Activated CD8-positive, alpha-beta T cell treated with anti-CD3 and anti-CD28 coated beads for 36 hours (primary cell): ENCODE data around the gene ZW10. TPM values are rescaled to one million over a fixed set of nuclear protein-coding genes. Genes with fewer than 3 reads are reported as not detected.
"Not testable (repeated sequence)": the region's sequence is repeated elsewhere in the genome, so short reads cannot be mapped to it uniquely, and the experiment has no call there.

Experiments used
- ATAC-seq: fragments of 200-7000 bp; cut with Tn5 transposase; one replicate; pipeline ENCODE4 v1.10.0; 2021; ENCODE audit warnings: mild to moderate bottlenecking, moderate library complexity
- CTCF ChIA-PET: fragments of 350-600 bp; sonication (Branson Sonifier 250); formaldehyde crosslinking; loops from one replicate; lab custom pipeline; 2021; ENCODE audit warnings: antibody characterized with exemption; lab: Charles Lee
- POLR2A ChIA-PET: fragments of 350-600 bp; sonication (Branson Sonifier 250); formaldehyde crosslinking; loops from one replicate; lab custom pipeline; 2021; ENCODE audit warnings: antibody characterized with exemption; lab: Charles Lee
- DNase-seq: peaks from one replicate; pipeline ENCODE4 v3.0.0-alpha.2; 2020
- H3K27ac Mint-ChIP-seq: one replicate; pipeline ENCODE4 v1.8.0; 2021; ENCODE audit warnings: mild to moderate bottlenecking, mixed read lengths
- H3K27me3 Mint-ChIP-seq: one replicate; pipeline ENCODE4 v1.8.0; 2021; ENCODE audit warnings: mixed read lengths
- H3K36me3 Mint-ChIP-seq: one replicate; pipeline ENCODE4 v1.8.0; 2021; ENCODE audit warnings: low read depth, mixed read lengths
- H3K4me1 Mint-ChIP-seq: one replicate; pipeline ENCODE4 v1.8.0; 2021; ENCODE audit warnings: low read depth, mixed read lengths
- H3K4me3 Mint-ChIP-seq: one replicate; pipeline ENCODE4 v1.8.0; 2021; ENCODE audit warnings: mild to moderate bottlenecking, moderate library complexity, mixed read lengths
- H3K9me3 Mint-ChIP-seq: one replicate; pipeline ENCODE4 v1.8.0; 2021; ENCODE audit warnings: mixed read lengths
- intact Hi-C: fragments of 100-400 bp; cut with micrococcal nuclease; formaldehyde crosslinking; loops from one replicate; pipeline ENCODE4 v1.10.0; 2022
- total RNA-seq, 2 experiments: library from RNA; stranded (reverse); gene quantifications; one replicate each; pipeline ENCODE4 v1.2.3, GENCODE V29; 2021
- TF ChIP-seq, protein P1 (sequence below): fragments of 200-600 bp; IDR thresholded peaks from one replicate; pipeline ENCODE4 v1.8.0; 2022; ENCODE audit warnings: antibody characterized with exemption, mild to moderate bottlenecking

Gene ZW10
- total RNA-seq, 2 experiments from 2014 or later: 15.2 to 15.5 TPM

DNA sequence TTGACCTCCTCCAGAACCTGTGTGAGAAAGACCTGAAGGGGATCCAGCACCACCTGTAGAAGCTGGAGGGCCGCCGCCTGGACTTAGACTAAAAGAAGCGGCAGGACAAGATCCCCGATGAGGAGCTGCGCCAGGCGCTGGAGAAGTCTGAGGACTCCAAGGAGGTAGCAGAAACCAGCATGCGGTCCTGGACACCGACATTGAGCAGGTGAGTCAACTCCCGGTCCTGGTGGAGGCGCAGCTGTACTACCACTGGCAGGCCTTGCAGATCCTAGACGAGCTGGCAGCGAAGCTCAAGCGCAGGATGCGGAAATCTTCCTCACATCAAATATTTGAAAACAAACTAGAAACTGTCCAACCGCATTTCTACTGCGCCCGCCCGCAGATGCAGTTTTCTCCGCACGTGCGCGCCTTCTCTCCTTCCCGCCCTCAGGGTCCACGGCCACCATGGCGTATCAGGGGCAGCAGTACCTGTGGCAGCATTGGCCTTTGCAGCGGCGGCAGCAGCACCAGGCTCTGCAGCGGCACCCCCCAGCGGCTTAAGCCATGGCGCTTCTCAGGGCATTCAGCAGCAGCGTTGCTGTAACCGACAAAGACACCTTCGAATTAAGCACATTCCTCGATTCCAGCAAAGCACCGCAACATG lies 16.3 kb upstream of the ZW10 start:
- CTCF ChIA-PET: no interaction called here
- TF ChIP-seq, protein P1, sequence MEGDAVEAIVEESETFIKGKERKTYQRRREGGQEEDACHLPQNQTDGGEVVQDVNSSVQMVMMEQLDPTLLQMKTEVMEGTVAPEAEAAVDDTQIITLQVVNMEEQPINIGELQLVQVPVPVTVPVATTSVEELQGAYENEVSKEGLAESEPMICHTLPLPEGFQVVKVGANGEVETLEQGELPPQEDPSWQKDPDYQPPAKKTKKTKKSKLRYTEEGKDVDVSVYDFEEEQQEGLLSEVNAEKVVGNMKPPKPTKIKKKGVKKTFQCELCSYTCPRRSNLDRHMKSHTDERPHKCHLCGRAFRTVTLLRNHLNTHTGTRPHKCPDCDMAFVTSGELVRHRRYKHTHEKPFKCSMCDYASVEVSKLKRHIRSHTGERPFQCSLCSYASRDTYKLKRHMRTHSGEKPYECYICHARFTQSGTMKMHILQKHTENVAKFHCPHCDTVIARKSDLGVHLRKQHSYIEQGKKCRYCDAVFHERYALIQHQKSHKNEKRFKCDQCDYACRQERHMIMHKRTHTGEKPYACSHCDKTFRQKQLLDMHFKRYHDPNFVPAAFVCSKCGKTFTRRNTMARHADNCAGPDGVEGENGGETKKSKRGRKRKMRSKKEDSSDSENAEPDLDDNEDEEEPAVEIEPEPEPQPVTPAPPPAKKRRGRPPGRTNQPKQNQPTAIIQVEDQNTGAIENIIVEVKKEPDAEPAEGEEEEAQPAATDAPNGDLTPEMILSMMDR: no peak
- no peak overlapping the region for H3K4me3 Mint-ChIP-seq
- H3K27ac Mint-ChIP-seq: no peak overlapping the region
- DNase-seq (no peak), ATAC-seq (no peak)
- no peaks in the 10 kb centered on the region for H3K9me3 Mint-ChIP-seq
- no peaks in the 10 kb centered on the region for H3K36me3 Mint-ChIP-seq
- no peaks in the 10 kb centered on the region for H3K4me1 Mint-ChIP-seq
- intact Hi-C loops: no loop called here
- POLR2A ChIA-PET: no interaction called here
- peaks cover 3% of the 10 kb centered on the region for H3K27me3 Mint-ChIP-seq

DNA sequence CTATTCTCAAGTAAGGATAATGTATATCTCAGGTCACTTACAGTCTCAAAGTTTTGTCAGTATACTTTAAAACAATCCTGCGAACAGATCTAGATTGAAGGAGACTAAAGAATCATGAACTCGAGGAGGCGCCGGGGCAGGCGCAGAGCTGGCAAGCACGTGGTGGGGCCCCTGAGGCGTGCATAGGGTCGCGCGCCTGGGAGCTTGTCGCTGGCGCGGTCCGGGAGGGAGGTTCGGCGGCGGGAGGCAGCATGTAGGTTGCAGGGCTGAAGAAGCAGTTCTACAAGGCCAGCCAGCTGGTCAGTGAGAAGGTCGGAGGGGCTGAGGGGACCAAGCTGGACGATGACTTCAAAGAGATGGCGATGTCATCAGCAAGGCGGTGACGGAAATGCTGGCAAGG lies 15.5 kb upstream of the ZW10 start:
- ATAC-seq, DNase-seq, H3K9me3 Mint-ChIP-seq, H3K27ac Mint-ChIP-seq, CTCF ChIA-PET, POLR2A ChIA-PET, H3K4me1 Mint-ChIP-seq, H3K4me3 Mint-ChIP-seq, intact Hi-C loops, H3K36me3 Mint-ChIP-seq, H3K27me3 Mint-ChIP-seq: not testable (repeated sequence)

DNA sequence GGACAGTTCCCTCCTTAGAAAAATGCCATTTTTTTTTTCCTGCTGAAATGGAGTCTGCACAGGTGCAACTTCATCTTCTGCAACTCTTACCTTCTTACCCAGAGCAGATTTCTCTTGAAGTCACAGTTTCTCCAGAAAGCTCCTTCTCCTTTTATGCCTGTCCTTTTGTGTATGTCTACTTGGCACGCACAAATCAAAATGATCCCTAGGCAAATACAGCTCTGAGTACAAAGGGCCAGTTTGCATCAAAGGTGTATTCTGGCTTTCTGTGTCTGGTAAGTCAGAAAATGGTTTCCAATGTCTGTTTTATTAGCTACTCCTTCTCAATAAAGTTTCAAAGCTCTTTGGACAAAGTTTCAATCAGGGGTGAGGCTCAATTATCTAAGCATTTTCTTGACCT lies 8.6 kb upstream of the ZW10 start:
- H3K27me3 Mint-ChIP-seq: peaks cover 17% of the 10 kb centered on the region
- intact Hi-C loops: no loop called here
- no peak overlapping the region for H3K4me3 Mint-ChIP-seq
- no peak overlapping the region for H3K27ac Mint-ChIP-seq
- CTCF ChIA-PET: interaction anchor here (1.0 kb wide), 1 partner anchor 9 kb away, joined by 4 read pairs; the partner anchor contains the start of gene ZW10
- no peak for DNase-seq
- no peaks in the 10 kb centered on the region for H3K36me3 Mint-ChIP-seq
- H3K9me3 Mint-ChIP-seq: no peaks in the 10 kb centered on the region
- TF ChIP-seq, protein P1: no peak
- ATAC-seq: no peak
- POLR2A ChIA-PET: interaction anchor here (1.6 kb wide), 1 partner anchor 9 kb away, joined by 4 read pairs; the partner anchor contains the start of gene ZW10
- no peaks in the 10 kb centered on the region for H3K4me1 Mint-ChIP-seq

DNA sequence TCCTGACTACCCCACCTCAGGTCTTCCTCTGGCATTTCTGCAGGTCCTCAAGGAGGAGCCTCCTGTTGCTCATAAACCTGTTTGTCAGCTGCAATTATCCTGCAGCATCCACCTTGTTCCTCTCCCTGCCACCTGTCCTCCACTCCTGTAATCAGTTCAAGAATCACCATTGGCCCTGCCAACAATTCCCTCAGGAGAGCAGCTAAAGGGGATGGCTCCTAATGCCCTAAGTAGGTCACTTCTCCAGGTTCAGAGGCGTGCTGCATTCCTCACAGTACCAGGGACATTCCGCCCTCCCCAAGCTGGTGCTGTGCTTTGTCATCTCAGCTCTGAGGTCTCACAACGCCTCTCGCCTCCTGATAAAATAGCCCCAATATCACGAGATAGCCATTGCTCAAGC lies 8.2 kb upstream of the ZW10 start:
- H3K27ac Mint-ChIP-seq: no peak overlapping the region
- POLR2A ChIA-PET: interaction anchor here (1.6 kb wide), 1 partner anchor 8 kb away, joined by 4 read pairs; the partner anchor contains the start of gene ZW10
- H3K4me3 Mint-ChIP-seq: no peak overlapping the region
- TF ChIP-seq, protein P1: no peak
- no peaks in the 10 kb centered on the region for H3K36me3 Mint-ChIP-seq
- peaks cover 17% of the 10 kb centered on the region for H3K27me3 Mint-ChIP-seq
- CTCF ChIA-PET: interaction anchor here (1.0 to 1.3 kb wide), 2 partner anchors 8 to 15 kb away, joined by 4 to 5 read pairs; partner anchors contain the start of gene ZW10
- DNase-seq (no peak), ATAC-seq (no peak)
- H3K4me1 Mint-ChIP-seq: no peaks in the 10 kb centered on the region
- H3K9me3 Mint-ChIP-seq: no peaks in the 10 kb centered on the region
- intact Hi-C loops: no loop called here

DNA sequence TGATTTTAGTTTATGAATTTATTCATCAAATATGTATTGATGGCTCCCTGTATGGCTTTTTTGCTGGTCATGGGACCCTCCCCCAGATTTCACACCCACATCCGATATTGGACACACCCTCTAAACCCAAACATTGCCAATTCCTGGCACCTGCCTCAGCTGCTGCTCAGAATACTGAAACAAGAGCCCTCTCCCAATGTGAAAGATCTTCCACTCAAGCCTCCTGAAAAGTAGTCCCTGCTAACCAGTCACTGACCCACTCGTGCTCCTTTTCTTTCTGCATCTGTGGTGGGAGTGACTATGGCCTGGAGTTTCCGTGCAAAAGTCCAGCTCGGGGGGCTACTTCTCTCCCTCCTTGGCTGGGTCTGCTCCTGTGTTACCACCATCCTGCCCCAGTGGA lies 6.0 kb upstream of the ZW10 start, which contains the start of gene CLDN25:
TSS of gene CLDN25 (plus strand) at position 301 of the 400 bp plus-strand sequence. CDS start at position 301, 0 bp downstream.
- H3K36me3 Mint-ChIP-seq: no peaks in the 10 kb centered on the region
- intact Hi-C loops: no loop called here
- ATAC-seq (no peak), DNase-seq (no peak)
- ChIA-PET CTCF (interaction anchor here (0.8 kb wide), 1 partner anchor 17 kb away, joined by 3 read pairs; no protein-coding TSS in a partner anchor), POLR2A (no interaction called here)
- H3K9me3 Mint-ChIP-seq: no peaks in the 10 kb centered on the region
- H3K27me3 Mint-ChIP-seq: peaks cover 17% of the 10 kb centered on the region
- H3K4me1 Mint-ChIP-seq: peaks cover under 1% of the 10 kb centered on the region
- TF ChIP-seq, protein P1: no peak
- H3K27ac Mint-ChIP-seq: no peak within 1 kb of the TSS
- no peak within 1 kb of the TSS for H3K4me3 Mint-ChIP-seq
